ENCODE data around the gene LMOD3. TPM values are rescaled to one million over a fixed set of nuclear protein-coding genes. Genes with fewer than 3 reads are reported as not detected.
A peak's percentile ranks its signal among the peaks of the same experiment; 100 is the strongest.

LMOD3 gene
- total and polyA plus RNA-seq, 9 of the 15 experiments (the other 6 are each of a cell fraction or from before 2014, with no cell fraction given) = 0.03 TPM; not detected in 8

GRCh38 chr3:69081583-69082262 is 40.7 kb downstream of the LMOD3 start:
- Histone ChIP-seq H3K4me2 (ENCODE audit: insufficient read depth, low read length) (no peak overlapping the region), H3K9ac (ENCODE audit: insufficient read depth in 1 of 2, low read depth in 2 of 2, low read length in 2 of 2) (no peak overlapping the region), H3K9me1 (ENCODE audit: control insufficient read depth, insufficient read depth, low read length) (no peaks in the 10 kb centered on the region), H3K36me3 (ENCODE audit: control insufficient read depth, insufficient read depth, low read length) (no peaks in the 10 kb centered on the region), H3K4me3 (no peak overlapping the region), H4K20me1 (replicated peaks; ENCODE audit: control insufficient read depth, insufficient read depth, low read length) (no peaks in the 10 kb centered on the region), H2AFZ (ENCODE audit: low read depth, low read length) (peak overlapping the region; percentile 58; the same call in 1 of the 2 replicates), H3K4me1 (replicated peaks in 1 of 2; ENCODE audit: control insufficient read depth in 2 of 2, insufficient read depth in 2 of 2, low read length in 2 of 2) (peaks cover 9 to 36% of the 10 kb centered on the region in 2 experiments), H3K27ac (ENCODE audit: extremely low read depth, low read depth, low read length) (no peak overlapping the region), H3K9me3 (replicated peaks; ENCODE audit: control insufficient read depth, insufficient read depth, low read depth, low read length) (no peaks in the 10 kb centered on the region), H3K27me3 (ENCODE audit: control insufficient read depth in 2 of 2, insufficient read depth in 2 of 2, low read length in 2 of 2) (no peaks in the 10 kb centered on the region), H3K79me2 (ENCODE audit: control insufficient read depth, insufficient read depth, low read length) (peaks cover 45% of the 10 kb centered on the region)
- WGBS (ENCODE audit: insufficient coverage, low coverage, missing lambda C conversion rate) = 29% methylated on average over 5 of the region's 5 CpGs
- DNase-seq (ENCODE audit: extremely low read depth in 1 of 4, low spot score in 3 of 4) (peak; percentile 11 to 40 (median 17)), ATAC-seq (no peak), FAIRE-seq (peak; percentile 67)
- in situ Hi-C loops (cut with MboI) = no loop called here
- ChIA-PET POLR2A (no interaction called here), CTCF (ENCODE audit: low intra/inter-chr PET ratio) (no interaction called here)
- intact Hi-C loops (cut with micrococcal nuclease) = no loop called here
- no TSS peak for BruUV-seq (replicated peaks)
- peak; percentile 81; the same call in 1 of the 2 replicates for TF ChIP-seq CBX1 (IDR thresholded peaks at IDR 0.05; ENCODE audit: low read depth)
- TF ChIP-seq EHMT2 (IDR thresholded peaks at IDR 0.05) = no peak
- peak; percentile 88 for TF ChIP-seq ZNF184 (CRISPR knock-in tag; IDR thresholded peaks at IDR 0.05)
- TF ChIP-seq PKNOX1 (IDR thresholded peaks at IDR 0.05) = peak; percentile 78
- TF ChIP-seq PHF20 (IDR thresholded peaks at IDR 0.05; ENCODE audit: partially characterized antibody) = peak; percentile 50
- TF ChIP-seq DPF2 (IDR thresholded peaks at IDR 0.05) = peak; percentile 65
- TF ChIP-seq MEIS2 (IDR thresholded peaks at IDR 0.05; ENCODE audit: partially characterized antibody) = peak; percentile 82
- TF ChIP-seq DEAF1 (CRISPR knock-in tag; IDR thresholded peaks at IDR 0.05) = no peak
- no peak for TF ChIP-seq TCF7 (IDR thresholded peaks at IDR 0.05; ENCODE audit: borderline replicate concordance)
- TF ChIP-seq ADNP (tag; IDR thresholded peaks at IDR 0.05) = peak; percentile 93
- TF ChIP-seq SMARCA4 (IDR thresholded peaks at IDR 0.05) = peak; percentile 66
- TF ChIP-seq GABPA (tag; conservative IDR thresholded peaks at IDR 0.05; ENCODE audit: low read depth) = no peak
- peak; percentile 74 for TF ChIP-seq ARID1B (IDR thresholded peaks at IDR 0.05)
- no peak for TF ChIP-seq TFAP4 (CRISPR knock-in tag; IDR thresholded peaks at IDR 0.05; ENCODE audit: borderline replicate concordance)
- TF ChIP-seq ARID3A (IDR thresholded peaks at IDR 0.05; ENCODE audit: borderline replicate concordance, low read depth, low read length) = 0 out of 2 replicates have a peak, but pooled peaks have one; percentile 24
- TF ChIP-seq CREB3L1 (IDR thresholded peaks at IDR 0.05; ENCODE audit: borderline replicate concordance, low read depth) = no peak
- no peak for TF ChIP-seq HCFC1 (IDR thresholded peaks at IDR 0.05; ENCODE audit: low read depth, low read length)

Data from K562 (cell line).